Neuron (in vitro differentiated cells): ENCODE results near the gene TNFRSF19.

ENCODE experiments used
- H2AFZ ChIP-seq: one replicate; pipeline ENCODE4 v1.6.1; 2013; ENCODE audit warnings: low read depth, mild to moderate bottlenecking, inconsistent platforms, low read length, moderate library complexity
- H3K27me3 ChIP-seq: one replicate; pipeline ENCODE4 v1.6.1; 2013; ENCODE audit warnings: low read length; ENCODE audit not compliant: insufficient read depth
- H3K36me3 ChIP-seq: one replicate; pipeline ENCODE4 v1.6.1; 2013; ENCODE audit warnings: low read length; ENCODE audit not compliant: insufficient read depth
- H3K4me1 ChIP-seq: one replicate; pipeline ENCODE4 v1.6.1; 2013; ENCODE audit warnings: low read length; ENCODE audit not compliant: insufficient read depth
- H3K4me3 ChIP-seq: 2 replicates; pipeline ENCODE4 v1.5.1; 2013; ENCODE audit warnings: mild to moderate bottlenecking, low read length, moderate library complexity
- H3K9me3 ChIP-seq: one replicate; pipeline ENCODE4 v1.6.1; 2013; ENCODE audit warnings: low read length

TNFRSF19 gene

GRCh38 chr13:23615395-23616081 is 45.3 kb downstream of the TNFRSF19 start:
- H3K4me3 ChIP-seq = no peak overlapping the region
- H3K27me3 ChIP-seq = no peaks in the 10 kb centered on the region
- peaks cover 33% of the 10 kb centered on the region for H3K4me1 ChIP-seq
- no peaks in the 10 kb centered on the region for H3K9me3 ChIP-seq
- no peaks in the 10 kb centered on the region for H3K36me3 ChIP-seq
- no peak overlapping the region for H2AFZ ChIP-seq

DNA sequence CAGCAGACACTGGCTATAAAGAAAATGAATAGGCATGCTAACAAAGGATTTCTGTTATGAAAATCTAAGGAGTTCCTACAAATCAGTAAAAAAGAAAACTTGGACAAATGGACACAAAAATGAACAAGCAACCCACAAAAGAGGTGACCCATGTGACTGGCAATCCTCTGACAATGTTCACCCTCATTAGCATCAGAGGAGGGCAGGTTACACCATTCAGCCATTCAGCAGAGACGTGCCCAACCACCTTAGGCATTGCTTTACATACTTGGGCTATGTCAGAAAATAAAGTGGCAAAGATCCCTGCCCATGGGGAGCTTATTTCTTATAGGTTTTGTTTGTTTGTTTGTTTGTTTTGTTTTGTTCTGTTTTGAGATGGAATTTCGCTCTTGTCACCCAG is 46.0 kb downstream of the TNFRSF19 start:
- no peaks in the 10 kb centered on the region for H3K9me3 ChIP-seq
- H3K4me3 ChIP-seq = no peak overlapping the region
- no peaks in the 10 kb centered on the region for H3K27me3 ChIP-seq
- no peaks in the 10 kb centered on the region for H3K36me3 ChIP-seq
- no peak overlapping the region for H2AFZ ChIP-seq
- H3K4me1 ChIP-seq = peaks cover 37% of the 10 kb centered on the region

- no peaks in the 10 kb centered on the region for H3K27me3 ChIP-seq
- H3K9me3 ChIP-seq = no peaks in the 10 kb centered on the region
- no peak overlapping the region for H2AFZ ChIP-seq
- peaks cover 38% of the 10 kb centered on the region for H3K4me1 ChIP-seq
- H3K4me3 ChIP-seq = no peak overlapping the region
- H3K36me3 ChIP-seq = no peaks in the 10 kb centered on the region
Measured at GRCh38 chr13:23617551-23618024, 47.4 kb downstream of the TNFRSF19 start.

- Histone ChIP-seq H2AFZ (no peak overlapping the region), H3K4me3 (no peak overlapping the region), H3K4me1 (peaks cover 35% of the 10 kb centered on the region), H3K36me3 (no peaks in the 10 kb centered on the region), H3K9me3 (no peaks in the 10 kb centered on the region), H3K27me3 (no peaks in the 10 kb centered on the region)
Measured at GRCh38 chr13:23618341-23618740, 48.1 kb downstream of the TNFRSF19 start.

GRCh38 chr13:23619068-23619855 is 49.0 kb downstream of the TNFRSF19 start:
- no peaks in the 10 kb centered on the region for H3K27me3 ChIP-seq
- H2AFZ ChIP-seq = no peak overlapping the region
- no peaks in the 10 kb centered on the region for H3K36me3 ChIP-seq
- H3K9me3 ChIP-seq = no peaks in the 10 kb centered on the region
- H3K4me1 ChIP-seq = peaks cover 26% of the 10 kb centered on the region
- no peak overlapping the region for H3K4me3 ChIP-seq

DNA sequence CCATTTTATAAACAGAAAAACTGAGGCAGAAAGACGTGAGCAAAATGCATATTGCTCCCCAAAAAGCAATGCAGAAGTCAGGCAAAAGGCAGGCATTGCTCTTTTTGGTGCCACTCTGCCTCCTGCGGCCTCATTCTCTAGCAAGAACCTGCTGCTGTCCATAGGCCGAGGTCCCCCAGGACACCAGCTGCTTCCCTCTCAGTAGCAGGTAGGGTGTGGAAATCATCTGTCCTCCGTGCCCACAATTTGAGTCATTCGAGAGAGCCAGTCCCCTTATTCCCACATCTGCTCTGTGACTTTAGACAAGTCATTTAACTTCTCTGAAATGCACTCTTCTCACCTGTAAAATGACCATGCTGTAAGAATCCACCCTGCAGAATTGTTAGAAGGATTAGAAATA is 50.0 kb downstream of the TNFRSF19 start:
- Histone ChIP-seq H2AFZ (no peak overlapping the region), H3K27me3 (no peaks in the 10 kb centered on the region), H3K4me3 (no peak overlapping the region), H3K36me3 (no peaks in the 10 kb centered on the region), H3K9me3 (no peaks in the 10 kb centered on the region), H3K4me1 (peaks cover 17% of the 10 kb centered on the region)

GRCh38 chr13:23620613-23621315 is 50.6 kb downstream of the TNFRSF19 start:
- no peaks in the 10 kb centered on the region for H3K36me3 ChIP-seq
- H2AFZ ChIP-seq = no peak overlapping the region
- H3K27me3 ChIP-seq = no peaks in the 10 kb centered on the region

GRCh38 chr13:23621316-23621645 is 51.1 kb downstream of the TNFRSF19 start:
- Histone ChIP-seq H3K27me3 (no peaks in the 10 kb centered on the region), H3K9me3 (no peaks in the 10 kb centered on the region), H3K4me3 (no peak overlapping the region), H3K4me1 (peaks cover 8% of the 10 kb centered on the region), H3K36me3 (no peaks in the 10 kb centered on the region), H2AFZ (no peak overlapping the region)

More at GRCh38 chr13:23620613-23621315, 50.6 kb downstream of the TNFRSF19 start:
- Histone ChIP-seq H3K4me3 (no peak overlapping the region), H3K9me3 (no peaks in the 10 kb centered on the region), H3K4me1 (peaks cover 13% of the 10 kb centered on the region)

DNA sequence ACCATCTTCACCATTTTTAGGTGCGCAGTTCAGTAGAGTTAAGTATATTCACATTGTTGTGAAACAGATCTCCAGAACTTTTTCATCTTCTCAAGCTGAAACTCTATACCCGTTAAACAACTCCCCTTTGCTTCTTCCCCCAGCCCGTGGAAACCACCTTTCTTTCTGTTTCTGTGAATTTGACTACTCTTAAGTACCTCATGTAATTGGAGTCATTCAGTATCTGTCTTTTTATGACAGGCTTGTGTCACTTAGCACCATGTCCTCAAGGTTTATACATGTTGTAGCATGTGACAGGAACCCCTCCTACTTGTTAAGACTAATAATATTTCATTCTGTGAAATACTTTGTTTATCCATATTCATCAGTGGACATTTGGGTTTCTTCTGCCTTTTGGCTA is 52.8 kb downstream of the TNFRSF19 start:
- no peaks in the 10 kb centered on the region for H3K27me3 ChIP-seq
- H3K4me3 ChIP-seq = no peak overlapping the region
- peaks cover 7% of the 10 kb centered on the region for H3K4me1 ChIP-seq
- H2AFZ ChIP-seq = no peak overlapping the region
- no peaks in the 10 kb centered on the region for H3K9me3 ChIP-seq
- no peaks in the 10 kb centered on the region for H3K36me3 ChIP-seq

GRCh38 chr13:23623394-23623793 is 53.2 kb downstream of the TNFRSF19 start:
- Histone ChIP-seq H3K27me3 (no peaks in the 10 kb centered on the region), H3K9me3 (no peaks in the 10 kb centered on the region), H3K4me3 (no peak overlapping the region), H2AFZ (no peak overlapping the region), H3K36me3 (no peaks in the 10 kb centered on the region), H3K4me1 (peaks cover 5% of the 10 kb centered on the region)

DNA sequence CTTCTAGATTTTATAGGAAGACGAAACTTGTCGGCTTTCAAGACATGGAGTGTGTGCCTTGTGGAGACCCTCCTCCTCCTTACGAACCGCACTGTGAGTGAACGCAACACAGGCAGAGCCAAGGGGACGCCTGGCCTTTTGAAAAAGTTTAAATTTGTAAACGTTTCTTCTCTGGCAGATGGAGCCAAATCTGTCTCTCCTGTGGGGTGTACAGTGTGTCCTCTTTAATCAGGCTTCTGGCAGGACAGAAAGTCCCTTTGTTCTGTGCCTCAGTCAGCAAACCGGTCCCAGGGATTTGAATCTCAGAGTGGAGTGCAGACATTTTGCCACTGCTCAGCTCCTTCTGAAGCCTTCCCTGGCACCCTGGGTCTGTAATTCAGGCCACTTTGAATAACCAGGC is 56.5 kb downstream of the TNFRSF19 start:
- no peaks in the 10 kb centered on the region for H3K9me3 ChIP-seq
- H3K36me3 ChIP-seq = no peaks in the 10 kb centered on the region
- no peak overlapping the region for H2AFZ ChIP-seq
- no peaks in the 10 kb centered on the region for H3K27me3 ChIP-seq
- H3K4me1 ChIP-seq = peaks cover 5% of the 10 kb centered on the region
- no peak overlapping the region for H3K4me3 ChIP-seq

GRCh38 chr13:23627410-23627809 is 57.2 kb downstream of the TNFRSF19 start:
- Histone ChIP-seq H2AFZ (no peak overlapping the region), H3K9me3 (no peaks in the 10 kb centered on the region), H3K4me1 (peaks cover 12% of the 10 kb centered on the region)

GRCh38 chr13:23628250-23628649 is 58.0 kb downstream of the TNFRSF19 start:
- no peaks in the 10 kb centered on the region for H3K27me3 ChIP-seq
- H3K36me3 ChIP-seq = no peaks in the 10 kb centered on the region
- H3K4me3 ChIP-seq = no peak overlapping the region
- H3K4me1 ChIP-seq = peaks cover 12% of the 10 kb centered on the region
- H2AFZ ChIP-seq = no peak overlapping the region
- H3K9me3 ChIP-seq = no peaks in the 10 kb centered on the region

More at GRCh38 chr13:23627410-23627809, 57.2 kb downstream of the TNFRSF19 start:
- Histone ChIP-seq H3K36me3 (no peaks in the 10 kb centered on the region), H3K4me3 (no peak overlapping the region), H3K27me3 (no peaks in the 10 kb centered on the region)
